Measurements from ENCODE around the gene DENND6B.

- no peak for TF ChIP-seq RAD21 (conservative IDR thresholded peaks at IDR 0.05)
- TF ChIP-seq EZH2 (IDR thresholded peaks at IDR 0.05; ENCODE audit: borderline replicate concordance, insufficient read depth, low read length, poor library complexity, severe bottlenecking), result no peak
- TF ChIP-seq CTCF (IDR thresholded peaks at IDR 0.05; ENCODE audit: poor library complexity, severe bottlenecking), result no peak
- TF ChIP-seq EP300 (conservative IDR thresholded peaks at IDR 0.05; ENCODE audit: poor library complexity, severe bottlenecking), result no peak
- no peak for TF ChIP-seq POLR2AphosphoS5 (IDR thresholded peaks at IDR 0.05)
- TF ChIP-seq TAF1 (IDR thresholded peaks at IDR 0.05; ENCODE audit: low read depth), result no peak
- no peak for TF ChIP-seq REST (IDR thresholded peaks at IDR 0.05; ENCODE audit: borderline replicate concordance)
- no peak for TF ChIP-seq MXI1 (conservative IDR thresholded peaks at IDR 0.05; ENCODE audit: poor library complexity, severe bottlenecking)
Measured at GRCh38 chr22:50264104-50264745, 62.6 kb downstream of the DENND6B start.
